SK-N-SH treated with all-trans-retinoic acid at 6 μM for 48 hours (cell line): Measurements from ENCODE around the gene MMP19.

Source experiments
- GLIS3 ChIP-seq: fragments of 250-450 bp; sonication (Bioruptor Pico); IDR thresholded peaks from 2 replicates; pipeline ENCODE4 v1.5.0; 2020; ENCODE audit warnings: mild to moderate bottlenecking, moderate library complexity
- ISL1 ChIP-seq: fragments of 250-450 bp; sonication (Bioruptor Pico); IDR thresholded peaks from 2 replicates; pipeline ENCODE4 v2.1.2; 2022; ENCODE audit warnings: mild to moderate bottlenecking, moderate library complexity
- PATZ1 ChIP-seq: fragments of 250-450 bp; sonication (Bioruptor Pico); IDR thresholded peaks from 2 replicates; pipeline ENCODE4 v1.8.0; 2020; ENCODE audit warnings: mild to moderate bottlenecking, moderate library complexity, borderline replicate concordance
- TSHZ2 ChIP-seq: fragments of 250-450 bp; sonication (Bioruptor Pico); IDR thresholded peaks from 2 replicates; pipeline ENCODE4 v1.5.0; 2020; ENCODE audit warnings: mild to moderate bottlenecking, moderate library complexity
- ZFP3 ChIP-seq: fragments of 250-450 bp; sonication (Bioruptor Pico); IDR thresholded peaks from 2 replicates; pipeline ENCODE4 v1.5.0; 2020; ENCODE audit warnings: mild to moderate bottlenecking, moderate library complexity
- TF ChIP-seq, protein P1 (sequence below): fragments of 250-450 bp; sonication (Bioruptor Pico); IDR thresholded peaks from 2 replicates; pipeline ENCODE4 v1.5.1; 2020; ENCODE audit warnings: low read depth, mild to moderate bottlenecking, moderate library complexity

DNA sequence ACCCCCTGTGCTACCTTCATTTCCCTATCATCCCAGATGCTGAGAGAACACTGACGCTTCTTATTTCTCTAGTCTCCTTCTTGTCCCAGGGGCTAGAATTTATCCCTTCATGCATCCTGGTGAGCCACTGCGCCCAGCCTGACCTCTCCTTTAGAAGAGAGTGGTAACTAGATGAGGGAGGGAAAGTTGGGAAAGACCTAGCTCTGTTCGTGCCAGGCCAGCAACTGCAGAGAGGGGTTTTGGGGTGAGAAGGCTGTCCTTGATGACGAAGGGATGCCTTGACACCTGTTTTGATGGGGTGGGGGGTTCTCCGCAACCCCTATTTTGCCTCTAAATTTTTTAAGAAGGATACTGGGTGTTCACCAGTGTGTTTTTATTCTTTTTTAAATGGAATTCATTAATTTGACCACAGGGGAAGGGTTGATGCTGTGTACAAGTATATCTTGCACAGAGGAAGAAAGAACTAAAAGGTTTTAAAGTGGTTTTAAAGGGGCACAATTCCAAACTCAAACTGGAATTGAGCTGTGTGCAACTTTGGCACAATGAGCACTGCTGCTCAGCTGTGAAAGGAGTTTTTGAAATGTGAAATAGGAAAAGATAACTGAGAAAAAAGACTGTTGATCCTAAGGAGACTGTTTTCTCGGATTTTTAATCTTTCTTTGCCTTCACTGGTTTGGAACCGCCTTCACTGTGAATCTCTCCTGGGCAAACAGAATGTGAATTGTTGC lies 7.0 kb upstream of the MMP19 start:
- TF ChIP-seq PATZ1 (CRISPR knock-in tag) (no peak), ZFP3 (CRISPR knock-in tag) (no peak), TSHZ2 (CRISPR knock-in tag) (no peak), GLIS3 (CRISPR knock-in tag) (no peak), ISL1 (no peak)
- TF ChIP-seq, protein P1, sequence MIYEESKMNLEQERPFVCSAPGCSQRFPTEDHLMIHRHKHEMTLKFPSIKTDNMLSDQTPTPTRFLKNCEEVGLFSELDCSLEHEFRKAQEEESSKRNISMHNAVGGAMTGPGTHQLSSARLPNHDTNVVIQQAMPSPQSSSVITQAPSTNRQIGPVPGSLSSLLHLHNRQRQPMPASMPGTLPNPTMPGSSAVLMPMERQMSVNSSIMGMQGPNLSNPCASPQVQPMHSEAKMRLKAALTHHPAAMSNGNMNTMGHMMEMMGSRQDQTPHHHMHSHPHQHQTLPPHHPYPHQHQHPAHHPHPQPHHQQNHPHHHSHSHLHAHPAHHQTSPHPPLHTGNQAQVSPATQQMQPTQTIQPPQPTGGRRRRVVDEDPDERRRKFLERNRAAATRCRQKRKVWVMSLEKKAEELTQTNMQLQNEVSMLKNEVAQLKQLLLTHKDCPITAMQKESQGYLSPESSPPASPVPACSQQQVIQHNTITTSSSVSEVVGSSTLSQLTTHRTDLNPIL (CRISPR knock-in tag) = no peak
